ENCODE measurements around the gene ELMOD3.

GRCh38 chr2:85314884-85315242 is 39.7 kb upstream of the ELMOD3 start:
- TF ChIP-seq CTCF (IDR thresholded peaks at IDR 0.05) (no peak), POLR2A (IDR thresholded peaks at IDR 0.05) (no peak), POLR2AphosphoS5 (IDR thresholded peaks at IDR 0.05) (no peak)
